Measurements from ENCODE around the gene NPY4R. TPM values are rescaled to one million over a fixed set of nuclear protein-coding genes. Genes with fewer than 3 reads are reported as not detected.
"Not testable (repeated sequence)": the region's sequence is repeated elsewhere in the genome, so short reads cannot be mapped to it uniquely, and the experiment has no call there.

Gene NPY4R
- total RNA-seq, 1 experiment from 2014 or later, result not detected

- H2AK5ac ChIP-seq (ENCODE audit: insufficient read length, low read length); H3K36me3 Mint-ChIP-seq (ENCODE audit: insufficient read depth in 1 of 3, low read depth in 3 of 3); H3K27ac Mint-ChIP-seq; H3K23me2 ChIP-seq (ENCODE audit: insufficient read length, low read depth, low read length, poor library complexity, severe bottlenecking); H3K9ac ChIP-seq (ENCODE audit: extremely low read depth, insufficient read length, low read length); H3K18ac ChIP-seq (ENCODE audit: insufficient read length, low read depth, low read length); H3K4me1 Mint-ChIP-seq; H2BK120ac ChIP-seq (ENCODE audit: low read depth, low read length, poor library complexity, severe bottlenecking); H3K4me2 ChIP-seq (ENCODE audit: insufficient read depth, insufficient read length, low read length); H2AFZ ChIP-seq (ENCODE audit: low read length); H3K79me1 ChIP-seq (ENCODE audit: insufficient read depth, low read depth, low read length, poor library complexity, severe bottlenecking); H4K91ac ChIP-seq (ENCODE audit: insufficient read length, low read depth, low read length); H4K5ac ChIP-seq (ENCODE audit: insufficient read length, low read depth, low read length); H3K56ac ChIP-seq (ENCODE audit: insufficient read length, low read depth, low read length); H3T11ph ChIP-seq (ENCODE audit: low read length); H3K23ac ChIP-seq (ENCODE audit: insufficient read length, low read depth, low read length); H2BK12ac ChIP-seq (ENCODE audit: insufficient read length, low read depth, low read length); H2BK5ac ChIP-seq (ENCODE audit: insufficient read length, low read length); H2BK15ac ChIP-seq (ENCODE audit: low read depth, low read length); H3K27me3 ChIP-seq (ENCODE audit: insufficient read depth, low read length); H3K4me3 Mint-ChIP-seq; H2BK20ac ChIP-seq (ENCODE audit: low read depth, low read length, poor library complexity, severe bottlenecking); H3K27ac ChIP-seq (ENCODE audit: insufficient read length, low read depth, low read length); DNase-seq; H3K9me3 Mint-ChIP-seq; H4K8ac ChIP-seq (replicated peaks; ENCODE audit: insufficient read length, low read depth, low read length); H3K4me1 ChIP-seq (ENCODE audit: insufficient read depth, low read length); H3K14ac ChIP-seq (ENCODE audit: insufficient read depth, low read length); H3K27me3 Mint-ChIP-seq (ENCODE audit: low read depth); H3K9me3 ChIP-seq (ENCODE audit: control insufficient read depth, low read depth, low read length); H4K20me1 ChIP-seq (ENCODE audit: control insufficient read depth, insufficient read depth, insufficient read length); H3K4ac ChIP-seq (ENCODE audit: low read depth, low read length); H3K79me2 ChIP-seq (ENCODE audit: insufficient read depth, low read length): not testable (repeated sequence)
- no CpG with 5 or more reads among the region's 2 CpGs for WGBS (ENCODE audit: extremely low coverage, insufficient read length, low lambda C conversion rate)
Measured at GRCh38 chr10:46486459-46486858, 20.7 kb upstream of the NPY4R start.

GRCh38 chr10:46474746-46475320 is 9.1 kb upstream of the NPY4R start:
- H3K9me3 ChIP-seq (ENCODE audit: control insufficient read depth, low read depth, low read length); H3K9me3 Mint-ChIP-seq; H3K27ac Mint-ChIP-seq; H3K9ac ChIP-seq (ENCODE audit: extremely low read depth, insufficient read length, low read length); H4K20me1 ChIP-seq (ENCODE audit: control insufficient read depth, insufficient read depth, insufficient read length); H3K4me1 Mint-ChIP-seq; H3K56ac ChIP-seq (ENCODE audit: insufficient read length, low read depth, low read length); H4K91ac ChIP-seq (ENCODE audit: insufficient read length, low read depth, low read length); H3K27me3 ChIP-seq (ENCODE audit: insufficient read depth, low read length); H2AFZ ChIP-seq (ENCODE audit: low read length); H2BK12ac ChIP-seq (ENCODE audit: insufficient read length, low read depth, low read length); H2BK120ac ChIP-seq (ENCODE audit: low read depth, low read length, poor library complexity, severe bottlenecking); H3K4me2 ChIP-seq (ENCODE audit: insufficient read depth, insufficient read length, low read length); DNase-seq; H4K8ac ChIP-seq (replicated peaks; ENCODE audit: insufficient read length, low read depth, low read length); H3K23me2 ChIP-seq (ENCODE audit: insufficient read length, low read depth, low read length, poor library complexity, severe bottlenecking); H4K5ac ChIP-seq (ENCODE audit: insufficient read length, low read depth, low read length); H3K14ac ChIP-seq (ENCODE audit: insufficient read depth, low read length); H3K4me1 ChIP-seq (ENCODE audit: insufficient read depth, low read length); H2BK5ac ChIP-seq (ENCODE audit: insufficient read length, low read length); H3T11ph ChIP-seq (ENCODE audit: low read length); H3K79me1 ChIP-seq (ENCODE audit: insufficient read depth, low read depth, low read length, poor library complexity, severe bottlenecking); H3K36me3 Mint-ChIP-seq (ENCODE audit: insufficient read depth in 1 of 3, low read depth in 3 of 3); H3K4ac ChIP-seq (ENCODE audit: low read depth, low read length); H3K23ac ChIP-seq (ENCODE audit: insufficient read length, low read depth, low read length); H3K4me3 Mint-ChIP-seq; H3K27ac ChIP-seq (ENCODE audit: insufficient read length, low read depth, low read length); H3K27me3 Mint-ChIP-seq (ENCODE audit: low read depth); H3K18ac ChIP-seq (ENCODE audit: insufficient read length, low read depth, low read length); H2BK20ac ChIP-seq (ENCODE audit: low read depth, low read length, poor library complexity, severe bottlenecking); H2BK15ac ChIP-seq (ENCODE audit: low read depth, low read length); H3K79me2 ChIP-seq (ENCODE audit: insufficient read depth, low read length); H2AK5ac ChIP-seq (ENCODE audit: insufficient read length, low read length): not testable (repeated sequence)
- no CpG with 5 or more reads among the region's 3 CpGs for WGBS (ENCODE audit: extremely low coverage, insufficient read length, low lambda C conversion rate)

Measured in H9 (cell line).